CD4-positive, alpha-beta T cell treated with Interleukin-2 at 100 ng/mL for 4 hours (primary cell): ENCODE results near the gene MED14.

Experiments
- DNase-seq: peaks from one replicate; pipeline ENCODE4 v3.0.0-alpha.2; 2020; ENCODE audit warnings: low spot score

Gene MED14

GRCh38 chrX:40663078-40663740 lies 72.1 kb downstream of the MED14 start:
- DNase-seq, result peak; percentile 7

GRCh38 chrX:40661489-40661888 lies 73.9 kb downstream of the MED14 start:
- DNase-seq, result no peak

GRCh38 chrX:40660381-40660780 lies 75.0 kb downstream of the MED14 start:
- DNase-seq, result no peak

- no peak for DNase-seq
Measured at GRCh38 chrX:40653535-40653934, 81.8 kb downstream of the MED14 start.

- no peak for DNase-seq
Measured at GRCh38 chrX:40652664-40653063, 82.7 kb downstream of the MED14 start.

GRCh38 chrX:40651620-40652223 lies 83.6 kb downstream of the MED14 start:
- DNase-seq, result peak; percentile 74

GRCh38 chrX:40647307-40648197 lies 87.8 kb downstream of the MED14 start, which contains the start of gene CXorf38:
Gene CXorf38, minus strand, starts transcription at chrX:40647561. Its CDS starts 41 bp downstream, at chrX:40647520.
- DNase-seq, result peak; percentile 90

GRCh38 chrX:40646489-40647306 lies 88.6 kb downstream of the MED14 start:
- DNase-seq, result peak; percentile 8

- peak; percentile 44 for DNase-seq
Measured at GRCh38 chrX:40644821-40645358, 90.5 kb downstream of the MED14 start.

- no peak for DNase-seq
Measured at GRCh38 chrX:40644176-40644575, 91.2 kb downstream of the MED14 start.

GRCh38 chrX:40637687-40638086 lies 97.7 kb downstream of the MED14 start:
- DNase-seq, result no peak

- DNase-seq, result no peak
Measured at GRCh38 chrX:40632199-40632598, 103.1 kb downstream of the MED14 start.

- no peak for DNase-seq
Measured at GRCh38 chrX:40628506-40628905, 106.8 kb downstream of the MED14 start.

GRCh38 chrX:40625294-40625693 lies 110.0 kb downstream of the MED14 start:
- DNase-seq, result no peak

- no peak for DNase-seq
Measured at GRCh38 chrX:40623665-40624064, 111.7 kb downstream of the MED14 start.

- DNase-seq, result no peak
Measured at GRCh38 chrX:40623139-40623536, 112.2 kb downstream of the MED14 start, which contains the start of gene MPC1L. Gene MPC1L, plus strand, starts transcription at chrX:40623428. Its CDS starts 138 bp downstream, at chrX:40623566.

GRCh38 chrX:40622479-40623138 lies 112.7 kb downstream of the MED14 start:
- no peak for DNase-seq

GRCh38 chrX:40617566-40617965 lies 117.8 kb downstream of the MED14 start:
- no peak for DNase-seq

- DNase-seq, result no peak
Measured at GRCh38 chrX:40615976-40616375, 119.4 kb downstream of the MED14 start.

GRCh38 chrX:40612511-40612910 lies 122.8 kb downstream of the MED14 start:
- no peak for DNase-seq

- DNase-seq, result no peak
Measured at GRCh38 chrX:40607381-40607780, 128.0 kb downstream of the MED14 start.
